HCT116 (cell line): Measurements from ENCODE around the gene LPAR1. TPM values are rescaled to one million over a fixed set of nuclear protein-coding genes. Genes with fewer than 3 reads are reported as not detected.
A peak's percentile ranks its signal among the peaks of the same experiment; 100 is the strongest.

Experiments used
- ATAC-seq: fragments of 200-7000 bp; cut with Tn5 transposase; 2 replicates; pipeline ENCODE4 v1.9.1; 2020; ENCODE audit warnings: mild to moderate bottlenecking, moderate library complexity
- BruUV-seq: library from RNA; stranded (reverse); fragments of 400-500 nt; replicated peaks from 2 replicates; lab custom pipeline; 2021; lab: Mats Ljungman, UMichigan
- CTCF ChIA-PET: fragments of 300-600 bp; sonication (Branson Sonifier 250); formaldehyde crosslinking; loops from one replicate; lab custom pipeline; 2021; ENCODE audit warnings: antibody characterized with exemption; lab: Charles Lee
- POLR2A ChIA-PET: fragments of 300-600, 350-600 bp; sonication (Branson Sonifier 250); formaldehyde crosslinking; loops from one replicate; lab custom pipeline; 2021; ENCODE audit warnings: antibody characterized with exemption; lab: Charles Lee
- RAD21 ChIA-PET, 2 experiments: fragments of 300-600 bp; sonication (Branson Sonifier 250); formaldehyde crosslinking; loops; one replicate each; lab custom pipeline; 2023; ENCODE audit warnings: low total read pairs in 2 of 2; ENCODE audit not compliant: uncharacterized antibody in 2 of 2, unreplicated experiment in 2 of 2, low non-redundant PET in 1 of 2; lab: Charles Lee
- DNase-seq: peaks from one replicate; pipeline ENCODE4 v3.0.0-alpha.2; 2010; ENCODE audit warnings: low read depth, low spot score
- H2AFZ ChIP-seq: fragments of 200-600 bp; shearing (Covaris generic), sonication (generic); 2 replicates; pipeline ENCODE4 v1.6.1; 2017; ENCODE audit warnings: low read depth, mixed run types, mixed read lengths, antibody characterized with exemption, low read length; ENCODE audit not compliant: poor library complexity, severe bottlenecking
- H3K27ac ChIP-seq: 2 replicates; pipeline ENCODE4 v1.5.1; 2012; ENCODE audit warnings: low read depth, low read length
- H3K27me3 ChIP-seq: fragments of 200-600 bp; sonication (generic); 2 replicates; pipeline ENCODE4 v1.6.1; 2016; ENCODE audit warnings: mixed run types, low read length, mixed read lengths; ENCODE audit not compliant: insufficient read depth
- H3K36me3 ChIP-seq, 2 experiments: fragments of 200-500 bp in 1 of 2; fragments of 200-600 bp in 1 of 2; sonication (Bioruptor generic) in 1 of 2; sonication (generic) in 1 of 2; 2 replicates each; pipeline versions ENCODE4 v1.5.1 to v1.6.1; 2014 to 2016; ENCODE audit warnings: low read length in 2 of 2, inconsistent platforms in 1 of 2, mixed read lengths in 1 of 2, mixed run types in 1 of 2; ENCODE audit not compliant: insufficient read depth in 2 of 2, control insufficient read depth in 1 of 2
- H3K4me1 ChIP-seq, 2 experiments: fragments of 200-600 bp in 1 of 2; sonication (generic) in 1 of 2; 2 replicates each; pipeline versions ENCODE4 v1.5.1 to v1.6.1; 2012 to 2017; ENCODE audit warnings: low read length in 2 of 2, inconsistent platforms in 1 of 2, mild to moderate bottlenecking in 1 of 2, mixed read lengths in 1 of 2, mixed run types in 1 of 2, moderate library complexity in 1 of 2; ENCODE audit not compliant: insufficient read depth in 2 of 2, control insufficient read depth in 1 of 2
- H3K4me2 ChIP-seq: fragments of 200-600 bp; sonication (generic); 2 replicates; pipeline ENCODE4 v1.6.1; 2017; ENCODE audit warnings: mixed run types, low read length, mixed read lengths
- H3K4me3 ChIP-seq, 2 experiments: fragments of 200-600 bp in 1 of 2; sonication (generic) in 1 of 2; replicated peaks in 1 of 2; 2 replicates each; pipeline ENCODE4 v1.5.1; 2011 to 2016; ENCODE audit warnings: low read length in 2 of 2, control low read depth in 1 of 2, low read depth in 1 of 2, mild to moderate bottlenecking in 1 of 2, mixed read lengths in 1 of 2, mixed run types in 1 of 2
- H3K79me2 ChIP-seq: fragments of 200-600 bp; sonication (generic); 2 replicates; pipeline ENCODE4 v1.6.1; 2017; ENCODE audit warnings: mild to moderate bottlenecking, mixed run types, low read length, moderate library complexity, mixed read lengths; ENCODE audit not compliant: insufficient read depth
- H3K9ac ChIP-seq: fragments of 200-600 bp; sonication (generic); 2 replicates; pipeline ENCODE4 v1.6.1; 2016; ENCODE audit warnings: low read length, mixed read lengths
- H3K9me2 ChIP-seq: fragments of 200-600 bp; sonication (generic), shearing (Covaris generic); 2 replicates; pipeline ENCODE4 v1.6.1; 2017; ENCODE audit warnings: mixed run types, mild to moderate bottlenecking, moderate library complexity; ENCODE audit not compliant: insufficient read depth
- H3K9me3 ChIP-seq, 2 experiments: fragments of 200-500 bp in 1 of 2; fragments of 200-600 bp in 1 of 2; sonication (Bioruptor generic) in 1 of 2; sonication (generic) in 1 of 2; 2 replicates each; pipeline ENCODE4 v1.6.1; 2014 to 2017; ENCODE audit warnings: low read length in 2 of 2, mixed read lengths in 2 of 2, inconsistent platforms in 1 of 2, low read depth in 1 of 2, mild to moderate bottlenecking in 1 of 2, mixed run types in 1 of 2, moderate library complexity in 1 of 2; ENCODE audit not compliant: control insufficient read depth in 1 of 2, insufficient read depth in 1 of 2
- H4K20me1 ChIP-seq: fragments of 200-600 bp; sonication (generic), shearing (Covaris generic); 2 replicates; pipeline ENCODE4 v1.6.1; 2017; ENCODE audit warnings: mixed run types, mild to moderate bottlenecking, moderate library complexity; ENCODE audit not compliant: insufficient read depth
- CBX3 ChIP-seq: IDR thresholded peaks from 2 replicates; pipeline ENCODE4 v1.6.1; 2012; ENCODE audit warnings: low read depth
- CTCF ChIP-seq, 3 experiments: fragments of 200-600 bp in 1 of 3; sonication (generic) in 1 of 3; IDR thresholded peaks in 2 of 3; conservative IDR thresholded peaks in 1 of 3; 2 replicates each; pipeline ENCODE4 v1.5.1; 2012 to 2017; ENCODE audit warnings: low read depth in 2 of 3, low read length in 2 of 3, antibody characterized with exemption in 1 of 3, borderline replicate concordance in 1 of 3, control low read depth in 1 of 3, mild to moderate bottlenecking in 1 of 3, mixed read lengths in 1 of 3, mixed run types in 1 of 3, moderate library complexity in 1 of 3; ENCODE audit not compliant: insufficient read depth in 1 of 3
- EGR1 ChIP-seq: IDR thresholded peaks from 2 replicates; pipeline ENCODE4 v1.6.1; 2012; ENCODE audit warnings: low read depth
- ELF1 ChIP-seq: IDR thresholded peaks from 2 replicates; pipeline ENCODE4 v1.6.1; 2012; ENCODE audit warnings: low read depth, borderline replicate concordance
- EZH2phosphoT487 ChIP-seq: fragments of 200-600 bp; IDR thresholded peaks from 2 replicates; pipeline ENCODE4 v1.6.1; 2018; ENCODE audit warnings: antibody characterized with exemption, borderline replicate concordance
- FOSL1 ChIP-seq: IDR thresholded peaks from 2 replicates; pipeline ENCODE4 v1.6.1; 2012; ENCODE audit warnings: low read depth
- JUND ChIP-seq: IDR thresholded peaks from 2 replicates; pipeline ENCODE4 v1.6.1; 2012
- POLR2A ChIP-seq: IDR thresholded peaks from 2 replicates; pipeline ENCODE4 v1.7.0; 2011; ENCODE audit warnings: borderline replicate concordance; ENCODE audit not compliant: insufficient read depth, insufficient read length; ENCODE audit errors: extremely low read depth
- POLR2AphosphoS5 ChIP-seq: IDR thresholded peaks from 2 replicates; pipeline ENCODE4 v1.6.1; 2011; ENCODE audit warnings: mild to moderate bottlenecking, low read depth, low read length, moderate library complexity
- RAD21 ChIP-seq: IDR thresholded peaks from 2 replicates; pipeline ENCODE4 v1.6.1; 2012; ENCODE audit warnings: low read depth, mild to moderate bottlenecking
- REST ChIP-seq: IDR thresholded peaks from 2 replicates; pipeline ENCODE4 v1.6.1; 2012; ENCODE audit warnings: low read depth
- SIN3A ChIP-seq: IDR thresholded peaks from 2 replicates; pipeline ENCODE4 v1.6.1; 2012; ENCODE audit warnings: low read depth
- SP1 ChIP-seq: IDR thresholded peaks from 2 replicates; pipeline ENCODE4 v1.6.1; 2012; ENCODE audit warnings: low read depth
- SRF ChIP-seq: IDR thresholded peaks from 2 replicates; pipeline ENCODE4 v1.6.1; 2012; ENCODE audit warnings: low read depth
- TCF7L2 ChIP-seq: IDR thresholded peaks from 2 replicates; pipeline ENCODE4 v1.7.0; 2011; ENCODE audit warnings: borderline replicate concordance, inconsistent platforms; ENCODE audit not compliant: insufficient read depth, insufficient read length; ENCODE audit errors: extremely low read depth
- ZBTB33 ChIP-seq: IDR thresholded peaks from 2 replicates; pipeline ENCODE4 v1.6.1; 2011; ENCODE audit warnings: mild to moderate bottlenecking, low read length, moderate library complexity; ENCODE audit not compliant: insufficient replicate concordance; ENCODE audit errors: extremely low read depth
- ZFX ChIP-seq: fragments of 450-650 bp; IDR thresholded peaks from 2 replicates; pipeline ENCODE4 v1.6.1; 2017
- ZNF274 ChIP-seq: fragments of 200-500 bp; sonication (Bioruptor generic); IDR thresholded peaks from 2 replicates; pipeline ENCODE4 v1.6.1; 2014; ENCODE audit warnings: mild to moderate bottlenecking, low read depth, low read length, inconsistent platforms
- intact Hi-C: fragments of 100-400 bp; cut with micrococcal nuclease; formaldehyde crosslinking; loops from 2 replicates; pipeline ENCODE4 v1.10.0; 2022
- total RNA-seq: library from RNA; stranded (reverse); gene quantifications from one replicate; pipeline ENCODE4 v1.2.1, GENCODE V29; 2021; ENCODE audit not compliant: unreplicated experiment

LPAR1 gene
- total RNA-seq, 1 experiment from 2014 or later = 7.4 TPM

GRCh38 chr9:111035543-111036428 lies 2.5 kb downstream of the LPAR1 start:
- Histone ChIP-seq H4K20me1 (no peaks in the 10 kb centered on the region), H3K27ac (no peak overlapping the region), H3K4me1 (peaks cover 7 to 23% of the 10 kb centered on the region in 2 experiments; a peak in 3 of 4 replicates), H3K79me2 (no peaks in the 10 kb centered on the region), H3K9me2 (no peaks in the 10 kb centered on the region), H3K36me3 (no peaks in the 10 kb centered on the region), H3K4me2 (peak overlapping the region; percentile 81)
- no TSS peak for BruUV-seq
- DNase-seq = no peak
- intact Hi-C loops = loop anchor here (2.0 to 5.0 kb wide), 3 partner anchors 263 to 398 kb away; no protein-coding TSS in a partner anchor
- POLR2A ChIA-PET = no interaction called here
- TF ChIP-seq SP1 (no peak), ZBTB33 (no peak), POLR2AphosphoS5 (no peak), ELF1 (no peak), EZH2phosphoT487 (no peak), ZNF274 (no peak), EGR1 (no peak), JUND (no peak), TCF7L2 (no peak), FOSL1 (no peak), POLR2A (no peak), SRF (no peak), ZFX (no peak), CTCF (IDR thresholded peaks at IDR 0.05 in 2 of 3, conservative IDR thresholded peaks at IDR 0.05 in 1 of 3; ENCODE audit: borderline replicate concordance in 1 of 3, insufficient read depth in 1 of 3, low read depth in 2 of 3, low read length in 2 of 3) (no peak), REST (no peak), CBX3 (no peak), SIN3A (no peak), RAD21 (no peak)
- TF ChIP-seq, all 23 proteins: peak for 0
- CTCF ChIA-PET = no interaction called here
- no peak for ATAC-seq
- RAD21 ChIA-PET = no interaction called here
- 0 out of 4 replicates have a peak overlapping the region, but pooled peaks of 1 of the 2 experiments have one; percentile 85 for H3K4me3 ChIP-seq
- no peaks in the 10 kb centered on the region for H3K27me3 ChIP-seq
- H3K9ac ChIP-seq = no peak overlapping the region
- no peaks in the 10 kb centered on the region for H3K9me3 ChIP-seq
- H2AFZ ChIP-seq = no peak overlapping the region
